ENCODE data around the gene CHURC1.
"Not testable (repeated sequence)": the region's sequence is repeated elsewhere in the genome, so short reads cannot be mapped to it uniquely, and the experiment has no call there.

Gene CHURC1

GRCh38 chr14:64910847-64911495 is 3.3 kb upstream of the CHURC1 start:
- no peak for DNase-seq (ENCODE audit: low read depth in 2 of 2)

- DNase-seq (ENCODE audit: low read depth in 2 of 2): no peak
Measured at GRCh38 chr14:64912261-64912660, 2.0 kb upstream of the CHURC1 start.

GRCh38 chr14:64913477-64913876 is 778 bp upstream of the CHURC1 start:
- not testable (repeated sequence) for DNase-seq (ENCODE audit: low read depth in 2 of 2)

GRCh38 chr14:64915029-64915424 is 772 bp downstream of the CHURC1 start:
- no peak for DNase-seq (ENCODE audit: low read depth in 2 of 2)

- DNase-seq (ENCODE audit: low read depth in 2 of 2): no peak
Measured at GRCh38 chr14:64915797-64916196, 1.5 kb downstream of the CHURC1 start.

GRCh38 chr14:64918216-64918615 is 4.0 kb downstream of the CHURC1 start:
- DNase-seq (ENCODE audit: low read depth in 2 of 2): no peak

- DNase-seq (ENCODE audit: low read depth in 2 of 2): no peak
Measured at GRCh38 chr14:64919215-64919614, 5.0 kb downstream of the CHURC1 start.

GRCh38 chr14:64919618-64920017 is 5.4 kb downstream of the CHURC1 start:
- DNase-seq (ENCODE audit: low read depth in 2 of 2): no peak

- DNase-seq (ENCODE audit: low read depth in 2 of 2): no peak
Measured at GRCh38 chr14:64920465-64920864, 6.2 kb downstream of the CHURC1 start.

GRCh38 chr14:64923015-64923414 is 8.8 kb downstream of the CHURC1 start:
- DNase-seq (ENCODE audit: low read depth in 2 of 2): no peak

GRCh38 chr14:64926398-64926995 is 12.2 kb downstream of the CHURC1 start:
- no peak for DNase-seq (ENCODE audit: low read depth in 2 of 2)

GRCh38 chr14:64927031-64927430 is 12.8 kb downstream of the CHURC1 start:
- no peak for DNase-seq (ENCODE audit: low read depth in 2 of 2)

- DNase-seq (ENCODE audit: low read depth in 2 of 2): no peak
Measured at GRCh38 chr14:64928239-64929013, 14.2 kb downstream of the CHURC1 start.

GRCh38 chr14:64929014-64929359 is 14.7 kb downstream of the CHURC1 start:
- DNase-seq (ENCODE audit: low read depth in 2 of 2): no peak

- no peak for DNase-seq (ENCODE audit: low read depth in 2 of 2)
Measured at GRCh38 chr14:64930085-64930843, 16.0 kb downstream of the CHURC1 start.

GRCh38 chr14:64931123-64931522 is 16.9 kb downstream of the CHURC1 start:
- no peak for DNase-seq (ENCODE audit: low read depth in 2 of 2)

- DNase-seq (ENCODE audit: low read depth in 2 of 2): no peak
Measured at GRCh38 chr14:64932231-64932630, 18.0 kb downstream of the CHURC1 start.

GRCh38 chr14:64934338-64934929 is 20.2 kb downstream of the CHURC1 start:
- no peak for DNase-seq (ENCODE audit: low read depth in 2 of 2)

- DNase-seq (ENCODE audit: low read depth in 2 of 2): no peak
Measured at GRCh38 chr14:64935508-64935907, 21.3 kb downstream of the CHURC1 start.

- no peak for DNase-seq (ENCODE audit: low read depth in 2 of 2)
Measured at GRCh38 chr14:64937171-64937820, 23.0 kb downstream of the CHURC1 start.

GRCh38 chr14:64937821-64938193 is 23.6 kb downstream of the CHURC1 start:
- DNase-seq (ENCODE audit: low read depth in 2 of 2): no peak

All from stimulated activated CD8-positive, alpha-beta memory T cell treated with anti-CD3 and anti-CD28 coated beads, Interleukin-2, amount 100 ng/mL, for 48 hours (primary cell).